BJ (cell line): ENCODE results near the gene ATP5PB. TPM values are rescaled to one million over a fixed set of nuclear protein-coding genes. Genes with fewer than 3 reads are reported as not detected.

Experiments
- CTCF ChIA-PET: fragments of 350-600 bp; formaldehyde crosslinking; extraction: SDS; loops from one replicate; lab custom pipeline; 2021; ENCODE audit warnings: antibody characterized with exemption, inconsistent platforms; lab: Yijun Ruan, JAX
- POLR2A ChIA-PET: fragments of 300-600 bp; sonication (Branson Sonifier 250); formaldehyde crosslinking; extraction: SDS; loops from one replicate; lab custom pipeline; 2021; ENCODE audit warnings: antibody characterized with exemption; lab: Charles Lee
- DNase-seq: peaks from one replicate; pipeline ENCODE4 v3.0.0-alpha.2; 2011; ENCODE audit warnings: low read depth
- H3K27me3 ChIP-seq: 2 replicates; pipeline ENCODE4 v1.6.0; 2011; ENCODE audit warnings: low read length; ENCODE audit not compliant: control insufficient read depth, insufficient read depth
- H3K36me3 ChIP-seq: 2 replicates; pipeline ENCODE4 v1.5.1; 2011; ENCODE audit warnings: low read length; ENCODE audit not compliant: control insufficient read depth, insufficient read depth
- H3K4me3 ChIP-seq: 2 replicates; pipeline ENCODE4 v1.5.1; 2011; ENCODE audit warnings: low read depth, mild to moderate bottlenecking, control low read depth, low read length
- CTCF ChIP-seq: IDR thresholded peaks from 2 replicates; pipeline ENCODE4 v1.5.1; 2011; ENCODE audit warnings: low read depth, mild to moderate bottlenecking, control low read depth, inconsistent platforms, low read length, moderate library complexity; ENCODE audit not compliant: insufficient read depth
- polyA plus RNA-seq: library from polyadenylated mRNA; depleted of rRNA; stranded (reverse); fragments of >200 nt; gene quantifications from 2 replicates; pipeline ENCODE4 v1.2.3, GENCODE V29; 2011

The ATP5PB gene
- polyA plus RNA-seq, 1 experiment = 224 TPM

- Histone ChIP-seq H3K36me3 (peaks cover 8% of the 10 kb centered on the region), H3K4me3 (no peak overlapping the region), H3K27me3 (no peaks in the 10 kb centered on the region)
- POLR2A ChIA-PET = no interaction called here
- CTCF ChIA-PET = no interaction called here
- TF ChIP-seq CTCF = no peak
- no peak for DNase-seq
Observed at GRCh38 chr1:111446546-111446945, 2.7 kb upstream of the ATP5PB start.

- DNase-seq = no peak
- CTCF ChIA-PET = interaction anchor here (1.8 kb wide), 1 partner anchor 11 kb away, joined by 8 read pairs; no protein-coding TSS in a partner anchor
- peaks cover 3% of the 10 kb centered on the region for H3K36me3 ChIP-seq
Observed at GRCh38 chr1:111446967-111447892, 2.0 kb upstream of the ATP5PB start.

DNA sequence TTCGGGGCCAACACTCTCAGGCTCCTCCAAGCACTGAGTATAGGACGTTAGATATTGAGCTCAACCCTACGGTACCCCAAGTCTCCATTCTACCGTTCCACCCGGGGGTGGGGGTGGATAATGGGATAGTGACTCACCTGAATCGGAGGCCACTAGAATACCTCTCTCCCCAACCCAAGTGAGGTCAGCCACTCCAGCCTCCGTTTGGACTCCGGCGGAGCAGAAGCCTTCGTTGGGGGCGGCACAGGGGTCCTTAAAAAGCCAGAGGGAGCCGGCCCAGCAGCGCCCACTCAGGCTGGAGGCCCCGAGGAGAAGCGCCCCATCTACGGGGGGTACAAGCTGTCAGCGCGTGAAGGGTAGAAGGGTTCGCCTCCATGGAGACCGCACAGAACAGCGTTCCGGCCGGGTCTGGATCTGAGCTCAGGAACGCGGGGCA is 764 bp upstream of the ATP5PB start:
- ChIA-PET CTCF (interaction anchor here (1.8 kb wide), 1 partner anchor 9 kb away, joined by 8 read pairs; no protein-coding TSS in a partner anchor), POLR2A (interaction anchor here (0.6 kb wide), 1 partner anchor 50 kb away, joined by 8 read pairs; no protein-coding TSS in a partner anchor)
- TF ChIP-seq CTCF = 0 out of 2 replicates have a peak, but pooled peaks have one; percentile 3
- Histone ChIP-seq H3K36me3 (no peaks in the 10 kb centered on the region; the same call in 1 of the 2 replicates), H3K4me3 (peak overlapping the region; percentile 75), H3K27me3 (no peaks in the 10 kb centered on the region)
- DNase-seq = no peak

More at GRCh38 chr1:111446967-111447892, 2.0 kb upstream of the ATP5PB start:
- H3K27me3 ChIP-seq = no peaks in the 10 kb centered on the region
- POLR2A ChIA-PET = interaction anchor here (0.7 kb wide), 1 partner anchor 483 kb away, joined by 3 read pairs; no protein-coding TSS in a partner anchor
- no peak overlapping the region for H3K4me3 ChIP-seq
- no peak for TF ChIP-seq CTCF

DNA sequence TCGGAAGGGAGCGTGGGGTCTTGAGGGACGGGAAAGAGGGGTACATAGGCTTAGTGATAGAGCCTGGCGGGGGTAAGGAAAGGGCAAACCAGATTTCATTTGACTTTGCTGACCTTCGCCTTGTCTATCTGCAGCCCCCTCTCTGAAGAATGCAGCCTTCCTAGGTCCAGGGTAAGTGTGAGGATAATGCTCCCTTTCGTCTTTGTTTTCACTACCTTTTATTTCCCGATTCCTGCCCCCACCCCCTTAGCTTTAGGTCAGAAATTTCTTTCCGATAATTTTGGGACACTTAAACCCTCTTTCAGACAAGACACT is 396 bp downstream of the ATP5PB start:
- ChIA-PET POLR2A (no interaction called here), CTCF (interaction anchor here (1.3 to 1.4 kb wide), 2 partner anchors 49 to 129 kb away, joined by 3 read pairs; no protein-coding TSS in a partner anchor)
- H3K27me3 ChIP-seq = no peaks in the 10 kb centered on the region
- no peaks in the 10 kb centered on the region; the same call in 1 of the 2 replicates for H3K36me3 ChIP-seq
- no peak for TF ChIP-seq CTCF
- no peak for DNase-seq
- peak overlapping the region; percentile 75 for H3K4me3 ChIP-seq

DNA sequence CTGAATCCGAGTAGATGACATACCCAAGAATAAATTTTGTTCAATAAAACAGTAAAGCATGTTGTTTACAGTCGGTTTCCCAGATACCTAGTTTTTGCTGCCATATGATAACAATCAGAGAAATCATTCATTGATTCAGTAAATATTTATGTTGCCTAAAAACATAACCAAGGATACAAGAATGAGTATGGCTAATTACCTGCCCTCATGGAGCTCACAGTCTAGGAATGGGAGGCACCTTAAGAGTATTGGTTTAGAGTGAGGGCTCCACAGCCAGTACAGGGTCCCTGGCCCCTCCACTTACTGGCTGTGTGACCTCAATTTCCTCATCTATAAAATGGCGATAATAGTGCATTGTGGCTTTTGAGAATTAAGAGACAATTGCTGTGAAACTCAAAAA is 921 bp downstream of the ATP5PB start:
- Histone ChIP-seq H3K4me3 (peak overlapping the region; percentile 75), H3K27me3 (no peaks in the 10 kb centered on the region), H3K36me3 (no peaks in the 10 kb centered on the region; the same call in 1 of the 2 replicates)
- CTCF ChIA-PET = interaction anchor here (0.9 to 3.1 kb wide), 4 partner anchors 11 to 129 kb away, joined by 3 to 11 read pairs (median 3); no protein-coding TSS in a partner anchor
- POLR2A ChIA-PET = no interaction called here
- DNase-seq = no peak
- TF ChIP-seq CTCF = no peak
